Left kidney (tissue), 2 donors: Measurements from ENCODE around the gene HEPACAM. TPM values are rescaled to one million over a fixed set of nuclear protein-coding genes. Genes with fewer than 3 reads are reported as not detected.

Experiments used
- DNase-seq: peaks from one replicate; pipeline ENCODE4 v3.0.0-alpha.2; 2013
- polyA plus RNA-seq: library from polyadenylated mRNA; unstranded; fragments of 120-200 nt; gene quantifications from one replicate; pipeline ENCODE4 v1.2.1, GENCODE V29; 2013; ENCODE audit not compliant: insufficient read length

HEPACAM gene
- polyA plus RNA-seq, 1 donor, result 2.2 TPM

GRCh38 chr11:124899383-124900145 is 36.3 kb downstream of the HEPACAM start:
- no peak for DNase-seq

- DNase-seq, result no peak
Observed at GRCh38 chr11:124898711-124899110, 37.1 kb downstream of the HEPACAM start.

- DNase-seq, result no peak
Observed at GRCh38 chr11:124898263-124898680, 37.6 kb downstream of the HEPACAM start.

GRCh38 chr11:124897674-124898262 is 38.1 kb downstream of the HEPACAM start, which contains the start of gene ROBO4:
ROBO4 (minus strand) TSS chr11:124897865; CDS start chr11:124897795, 70 bp downstream.
- no peak for DNase-seq

- DNase-seq, result no peak
Observed at GRCh38 chr11:124896821-124897391, 38.9 kb downstream of the HEPACAM start.

- DNase-seq, result no peak
Observed at GRCh38 chr11:124896071-124896750, 39.6 kb downstream of the HEPACAM start.

- DNase-seq, result no peak
Observed at GRCh38 chr11:124895471-124895971, 40.3 kb downstream of the HEPACAM start.

- DNase-seq, result no peak
Observed at GRCh38 chr11:124894606-124895430, 41.0 kb downstream of the HEPACAM start.

- DNase-seq, result no peak
Observed at GRCh38 chr11:124893781-124894401, 42.0 kb downstream of the HEPACAM start.

GRCh38 chr11:124892750-124893454 is 42.9 kb downstream of the HEPACAM start:
- no peak for DNase-seq

- DNase-seq, result no peak
Observed at GRCh38 chr11:124892146-124892545, 43.7 kb downstream of the HEPACAM start.

- DNase-seq, result no peak
Observed at GRCh38 chr11:124891373-124891861, 44.4 kb downstream of the HEPACAM start.

- DNase-seq, result no peak
Observed at GRCh38 chr11:124890683-124891372, 45.0 kb downstream of the HEPACAM start.

- DNase-seq, result no peak
Observed at GRCh38 chr11:124890151-124890550, 45.7 kb downstream of the HEPACAM start.

- no peak for DNase-seq
Observed at GRCh38 chr11:124889191-124890091, 46.4 kb downstream of the HEPACAM start.

- no peak for DNase-seq
Observed at GRCh38 chr11:124887667-124888013, 48.2 kb downstream of the HEPACAM start.

- no peak for DNase-seq
Observed at GRCh38 chr11:124886978-124887666, 48.7 kb downstream of the HEPACAM start.

- no peak for DNase-seq
Observed at GRCh38 chr11:124886476-124886875, 49.4 kb downstream of the HEPACAM start.
